Measurements from ENCODE around the gene MAST4. TPM values are rescaled to one million over a fixed set of nuclear protein-coding genes. Genes with fewer than 3 reads are reported as not detected.

Gene MAST4
- total and polyA plus RNA-seq, 8 donors, result 5.9 to 29.7 (median 10.0) TPM

GRCh38 chr5:67203701-67204074 lies 607.5 kb downstream of the MAST4 start:
- Histone ChIP-seq H3K27ac (no peak overlapping the region), H3K4me1 (peaks cover 0 to 11% (median 0%) of the 10 kb centered on the region in 3 donors), H3K9me3 (no peaks in the 10 kb centered on the region), H3K4me3 (no peak overlapping the region), H3K27me3 (no peaks in the 10 kb centered on the region), H3K36me3 (no peaks in the 10 kb centered on the region)
- intact Hi-C loops (cut with DNase I), result loop anchor here in 2 of 3 donors (10.0 kb wide), 2 partner anchors 49 to 389 kb away; no protein-coding TSS in a partner anchor
- DNase-seq (no peak), ATAC-seq (no peak), FAIRE-seq (no peak)
- 63 to 66% methylated on average over 2 of the region's 2 CpGs for WGBS, 2 donors
- TF ChIP-seq CTCF (IDR thresholded peaks at IDR 0.05), result no peak

GRCh38 chr5:67204821-67205220 lies 608.6 kb downstream of the MAST4 start:
- FAIRE-seq, result no peak
- intact Hi-C loops (cut with DNase I), result loop anchor here in 2 of 3 donors (5.0 to 10.0 kb wide), 3 partner anchors 38 to 390 kb away; no protein-coding TSS in a partner anchor
- WGBS, 2 donors, result 72 to 73% methylated on average over 5 of the region's 5 CpGs

GRCh38 chr5:67205981-67206380 lies 609.8 kb downstream of the MAST4 start:
- FAIRE-seq (no peak), ATAC-seq (no peak), DNase-seq (no peak)
- Histone ChIP-seq H3K9me3 (no peaks in the 10 kb centered on the region), H3K27me3 (no peaks in the 10 kb centered on the region), H3K27ac (peak overlapping the region in 1 of 4 donors; percentile 24), H3K4me3 (no peak overlapping the region), H3K36me3 (no peaks in the 10 kb centered on the region), H3K4me1 (peaks cover 0 to 12% (median 0%) of the 10 kb centered on the region in 3 donors)
- WGBS, 2 donors, result 83% methylated on average over 3 of the region's 3 CpGs
- intact Hi-C loops (cut with DNase I), result loop anchor here in 2 of 3 donors (5.0 to 10.0 kb wide), 3 partner anchors 39 to 391 kb away; no protein-coding TSS in a partner anchor
- no peak for TF ChIP-seq CTCF (IDR thresholded peaks at IDR 0.05)

More at GRCh38 chr5:67204821-67205220, 608.6 kb downstream of the MAST4 start:
- Histone ChIP-seq H3K4me1 (peaks cover 0 to 12% (median 0%) of the 10 kb centered on the region in 3 donors), H3K27ac (no peak overlapping the region), H3K36me3 (no peaks in the 10 kb centered on the region), H3K27me3 (no peaks in the 10 kb centered on the region), H3K4me3 (no peak overlapping the region), H3K9me3 (no peaks in the 10 kb centered on the region)
- ATAC-seq (no peak), DNase-seq (no peak)
- TF ChIP-seq CTCF (IDR thresholded peaks at IDR 0.05), result no peak

GRCh38 chr5:67206461-67206860 lies 610.3 kb downstream of the MAST4 start:
- Histone ChIP-seq H3K9me3 (no peaks in the 10 kb centered on the region), H3K27ac (peak overlapping the region in 2 of 4 donors; percentile 24 to 49), H3K4me3 (no peak overlapping the region), H3K36me3 (no peaks in the 10 kb centered on the region), H3K27me3 (no peaks in the 10 kb centered on the region), H3K4me1 (peaks cover 0 to 12% (median 0%) of the 10 kb centered on the region in 3 donors)
- intact Hi-C loops (cut with DNase I), result loop anchor here in 2 of 3 donors (5.0 to 10.0 kb wide), 3 partner anchors 39 to 392 kb away; no protein-coding TSS in a partner anchor
- DNase-seq (no peak), ATAC-seq (no peak), FAIRE-seq (no peak)
- 72 to 78% methylated on average over 2 of the region's 2 CpGs for WGBS, 2 donors
- no peak for TF ChIP-seq CTCF (IDR thresholded peaks at IDR 0.05)

- Histone ChIP-seq H3K4me1 (peaks cover 0 to 12% (median 0%) of the 10 kb centered on the region in 3 donors), H3K27me3 (no peaks in the 10 kb centered on the region), H3K4me3 (no peak overlapping the region), H3K36me3 (no peaks in the 10 kb centered on the region), H3K9me3 (no peaks in the 10 kb centered on the region), H3K27ac (peak overlapping the region in 1 of 4 donors; percentile 49)
- ATAC-seq (peak in 3 of 4 donors; percentile 51 to 72 (median 64)), DNase-seq (peak in 1 of 6 donors; percentile 25), FAIRE-seq (no peak)
- no peak for TF ChIP-seq CTCF (IDR thresholded peaks at IDR 0.05)
- intact Hi-C loops (cut with DNase I), result loop anchor here in 2 of 3 donors (5.0 to 10.0 kb wide), 3 partner anchors 40 to 392 kb away; no protein-coding TSS in a partner anchor
- WGBS, 2 donors, result 60 to 63% methylated on average over 4 of the region's 4 CpGs
Measured at GRCh38 chr5:67206929-67207328, 610.7 kb downstream of the MAST4 start.

Measured in pancreas (tissue), 10 donors.